RWPE2 (cell line): ENCODE results near the gene YWHAH.

Experiments used
- ATAC-seq: fragments of 200-7000 bp; cut with Tn5 transposase; 3 replicates; pipeline ENCODE4 v1.9.1; 2021; ENCODE audit warnings: low read depth
- DNase-seq: peaks from one replicate; pipeline ENCODE4 v3.0.0-alpha.2; 2020; ENCODE audit warnings: low spot score
- H3K27ac ChIP-seq: fragments of 450-650 bp; 2 replicates; pipeline ENCODE4 v1.5.1; 2017; ENCODE audit warnings: mild to moderate bottlenecking; ENCODE audit not compliant: poor library complexity, severe bottlenecking
- H3K27me3 ChIP-seq: fragments of 250-450 bp; sonication (Bioruptor Pico); 2 replicates; pipeline ENCODE4 v1.5.1; 2021; ENCODE audit warnings: mild to moderate bottlenecking, moderate library complexity; ENCODE audit not compliant: insufficient read depth, poor library complexity, severe bottlenecking
- H3K36me3 ChIP-seq: fragments of 250-450 bp; sonication (Bioruptor Pico); 2 replicates; pipeline ENCODE4 v1.5.1; 2020; ENCODE audit warnings: low read depth, mild to moderate bottlenecking, moderate library complexity
- H3K4me1 ChIP-seq: fragments of 250-450 bp; sonication (Bioruptor Pico); 2 replicates; pipeline ENCODE4 v1.5.1; 2021; ENCODE audit warnings: mild to moderate bottlenecking, moderate library complexity; ENCODE audit not compliant: insufficient read depth, poor library complexity, severe bottlenecking
- H3K4me3 ChIP-seq: fragments of 250-450 bp; sonication (Bioruptor Pico); 2 replicates; pipeline ENCODE4 v1.5.1; 2021; ENCODE audit warnings: mild to moderate bottlenecking, moderate library complexity; ENCODE audit not compliant: severe bottlenecking
- H3K9me3 ChIP-seq: fragments of 250-450 bp; sonication (Bioruptor Pico); 2 replicates; pipeline ENCODE4 v1.5.1; 2021; ENCODE audit warnings: mild to moderate bottlenecking, moderate library complexity; ENCODE audit not compliant: severe bottlenecking
- TF ChIP-seq, protein P1 (sequence below): fragments of 450-650 bp; IDR thresholded peaks from one replicate; pipeline ENCODE4 v1.5.1; 2017; ENCODE audit warnings: mild to moderate bottlenecking, moderate library complexity; ENCODE audit not compliant: poor library complexity, severe bottlenecking

YWHAH gene

GRCh38 chr22:31898926-31899325, 45.4 kb upstream of the YWHAH start:
- Histone ChIP-seq H3K27ac (no peak overlapping the region), H3K9me3 (no peaks in the 10 kb centered on the region), H3K27me3 (no peaks in the 10 kb centered on the region), H3K36me3 (peaks cover 10% of the 10 kb centered on the region; the same call in 1 of the 2 replicates), H3K4me1 (no peaks in the 10 kb centered on the region), H3K4me3 (no peak overlapping the region)
- TF ChIP-seq, protein P1, sequence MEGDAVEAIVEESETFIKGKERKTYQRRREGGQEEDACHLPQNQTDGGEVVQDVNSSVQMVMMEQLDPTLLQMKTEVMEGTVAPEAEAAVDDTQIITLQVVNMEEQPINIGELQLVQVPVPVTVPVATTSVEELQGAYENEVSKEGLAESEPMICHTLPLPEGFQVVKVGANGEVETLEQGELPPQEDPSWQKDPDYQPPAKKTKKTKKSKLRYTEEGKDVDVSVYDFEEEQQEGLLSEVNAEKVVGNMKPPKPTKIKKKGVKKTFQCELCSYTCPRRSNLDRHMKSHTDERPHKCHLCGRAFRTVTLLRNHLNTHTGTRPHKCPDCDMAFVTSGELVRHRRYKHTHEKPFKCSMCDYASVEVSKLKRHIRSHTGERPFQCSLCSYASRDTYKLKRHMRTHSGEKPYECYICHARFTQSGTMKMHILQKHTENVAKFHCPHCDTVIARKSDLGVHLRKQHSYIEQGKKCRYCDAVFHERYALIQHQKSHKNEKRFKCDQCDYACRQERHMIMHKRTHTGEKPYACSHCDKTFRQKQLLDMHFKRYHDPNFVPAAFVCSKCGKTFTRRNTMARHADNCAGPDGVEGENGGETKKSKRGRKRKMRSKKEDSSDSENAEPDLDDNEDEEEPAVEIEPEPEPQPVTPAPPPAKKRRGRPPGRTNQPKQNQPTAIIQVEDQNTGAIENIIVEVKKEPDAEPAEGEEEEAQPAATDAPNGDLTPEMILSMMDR = no peak
- no peak for DNase-seq
- no peak for ATAC-seq

GRCh38 chr22:31899669-31900068, 44.7 kb upstream of the YWHAH start:
- DNase-seq = no peak
- no peak for ATAC-seq
- Histone ChIP-seq H3K36me3 (peaks cover 10% of the 10 kb centered on the region; the same call in 1 of the 2 replicates), H3K9me3 (no peaks in the 10 kb centered on the region), H3K27me3 (no peaks in the 10 kb centered on the region), H3K4me1 (no peaks in the 10 kb centered on the region), H3K4me3 (no peak overlapping the region), H3K27ac (no peak overlapping the region)
- TF ChIP-seq, protein P1 = no peak

GRCh38 chr22:31901388-31902137, 42.8 kb upstream of the YWHAH start:
- no peak for DNase-seq
- Histone ChIP-seq H3K9me3 (no peaks in the 10 kb centered on the region), H3K27me3 (no peaks in the 10 kb centered on the region), H3K27ac (no peak overlapping the region), H3K36me3 (peaks cover under 1% of the 10 kb centered on the region; the same call in 1 of the 2 replicates), H3K4me1 (no peaks in the 10 kb centered on the region), H3K4me3 (no peak overlapping the region)
- TF ChIP-seq, protein P1 = no peak
- ATAC-seq = no peak

- Histone ChIP-seq H3K27me3 (no peaks in the 10 kb centered on the region), H3K9me3 (no peaks in the 10 kb centered on the region), H3K27ac (no peak overlapping the region), H3K4me1 (no peaks in the 10 kb centered on the region), H3K4me3 (no peak overlapping the region), H3K36me3 (no peaks in the 10 kb centered on the region; the same call in 1 of the 2 replicates)
- DNase-seq = no peak
- TF ChIP-seq, protein P1 = no peak
- ATAC-seq = no peak
Measured at GRCh38 chr22:31904651-31905050, 39.7 kb upstream of the YWHAH start.

DNA sequence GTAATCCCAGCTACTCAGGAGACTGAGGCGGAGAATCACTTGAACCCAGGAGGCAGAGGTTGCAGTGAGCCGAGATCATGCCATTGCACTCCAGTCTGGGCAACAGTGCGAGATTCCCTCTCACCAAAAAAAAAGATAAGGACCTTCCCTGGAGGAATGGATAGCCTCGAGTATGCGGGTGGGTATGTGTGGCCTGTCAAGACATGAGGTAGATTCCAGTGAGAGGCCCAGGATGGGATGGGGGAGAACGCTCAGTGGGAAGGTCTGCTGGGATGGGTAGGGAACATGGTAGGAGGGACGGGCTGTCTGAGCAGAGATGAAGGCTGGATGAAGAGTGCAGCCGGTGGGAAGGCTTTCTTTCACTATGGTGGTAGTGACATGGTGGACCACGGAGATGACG, 39.0 kb upstream of the YWHAH start:
- no peaks in the 10 kb centered on the region for H3K4me1 ChIP-seq
- ATAC-seq = no peak
- H3K27ac ChIP-seq = no peak overlapping the region
- H3K9me3 ChIP-seq = no peaks in the 10 kb centered on the region
- H3K4me3 ChIP-seq = no peak overlapping the region
- no peaks in the 10 kb centered on the region for H3K27me3 ChIP-seq
- no peaks in the 10 kb centered on the region; the same call in 1 of the 2 replicates for H3K36me3 ChIP-seq
- TF ChIP-seq, protein P1 = no peak
- no peak for DNase-seq
